ENCODE measurements around the gene POLR3K. TPM values are rescaled to one million over a fixed set of nuclear protein-coding genes. Genes with fewer than 3 reads are reported as not detected.

Gene POLR3K
- total RNA-seq, 1 donor from 2014 or later = 12.2 TPM

GRCh38 chr16:78444-79150, 25.2 kb upstream of the POLR3K start:
- Histone ChIP-seq H2AFZ (ENCODE audit: low read depth, low read length) (peak overlapping the region; percentile 38), H4K20me1 (ENCODE audit: insufficient read depth, low read length) (peaks cover 17% of the 10 kb centered on the region), H3K4me2 (ENCODE audit: low read length) (peak overlapping the region; percentile 98), H3K27me3 (ENCODE audit: insufficient read depth, low read length) (no peaks in the 10 kb centered on the region), H3K9me3 (ENCODE audit: insufficient read depth, low read depth, low read length) (no peaks in the 10 kb centered on the region), H3K79me2 (ENCODE audit: insufficient read depth, low read length) (peaks cover 13% of the 10 kb centered on the region), H3K27ac (ENCODE audit: low read depth, low read length) (peak overlapping the region; percentile 70), H3K36me3 (ENCODE audit: insufficient read depth, low read length) (peaks cover 2% of the 10 kb centered on the region), H3K9ac (ENCODE audit: low read length) (peak overlapping the region; percentile 89), H3K4me1 (ENCODE audit: insufficient read depth, low read length) (peaks cover 56% of the 10 kb centered on the region), H3K4me3 (ENCODE audit: insufficient read depth, low read depth, low read length) (peak overlapping the region; percentile 69)
- DNase-seq (ENCODE audit: low read depth) (peak; percentile 51), FAIRE-seq (no peak)
- Mint-ChIP-seq H3K27me3 (ENCODE audit: low read depth, unreplicated experiment) (no peaks in the 10 kb centered on the region), H3K36me3 (ENCODE audit: low read depth, unreplicated experiment) (peaks cover 6% of the 10 kb centered on the region), H3K4me1 (ENCODE audit: low read depth, unreplicated experiment) (peaks cover 35% of the 10 kb centered on the region), H3K4me3 (ENCODE audit: unreplicated experiment) (peak overlapping the region; percentile 93), H3K27ac (ENCODE audit: unreplicated experiment) (no peak overlapping the region), H3K9me3 (ENCODE audit: unreplicated experiment) (no peaks in the 10 kb centered on the region)
- TF ChIP-seq CTCF (IDR thresholded peaks at IDR 0.05; ENCODE audit: insufficient read depth, low read depth, low read length) (no peak), EZH2 (IDR thresholded peaks at IDR 0.05; ENCODE audit: insufficient read depth, low read length) (no peak)

- Mint-ChIP-seq H3K27ac (ENCODE audit: unreplicated experiment) (peak within 1 kb of the TSS; percentile 26), H3K27me3 (ENCODE audit: low read depth, unreplicated experiment) (no peaks in the 10 kb centered on the region), H3K36me3 (ENCODE audit: low read depth, unreplicated experiment) (peaks cover 5% of the 10 kb centered on the region), H3K9me3 (ENCODE audit: unreplicated experiment) (no peaks in the 10 kb centered on the region), H3K4me3 (ENCODE audit: unreplicated experiment) (peak within 1 kb of the TSS; percentile 93), H3K4me1 (ENCODE audit: low read depth, unreplicated experiment) (peaks cover 35% of the 10 kb centered on the region)
- peaks cover 52% of the 10 kb centered on the region for H3K4me1 ChIP-seq (ENCODE audit: insufficient read depth, low read length)
- peak within 1 kb of the TSS; percentile 69 for H3K4me3 ChIP-seq (ENCODE audit: insufficient read depth, low read depth, low read length)
- peak within 1 kb of the TSS; percentile 89 for H3K9ac ChIP-seq (ENCODE audit: low read length)
- H3K9me3 ChIP-seq (ENCODE audit: insufficient read depth, low read depth, low read length) = no peaks in the 10 kb centered on the region
- H2AFZ ChIP-seq (ENCODE audit: low read depth, low read length) = peak within 1 kb of the TSS; percentile 43
- H3K4me2 ChIP-seq (ENCODE audit: low read length) = peak within 1 kb of the TSS; percentile 98
- no peak for TF ChIP-seq EZH2 (IDR thresholded peaks at IDR 0.05; ENCODE audit: insufficient read depth, low read length)
- no peak for TF ChIP-seq CTCF (IDR thresholded peaks at IDR 0.05; ENCODE audit: insufficient read depth, low read depth, low read length)
- no peaks in the 10 kb centered on the region for H3K27me3 ChIP-seq (ENCODE audit: insufficient read depth, low read length)
- DNase-seq (ENCODE audit: low read depth) (peak; percentile 42), FAIRE-seq (no peak)
- peaks cover 17% of the 10 kb centered on the region for H4K20me1 ChIP-seq (ENCODE audit: insufficient read depth, low read length)
- H3K79me2 ChIP-seq (ENCODE audit: insufficient read depth, low read length) = peaks cover 13% of the 10 kb centered on the region
- H3K36me3 ChIP-seq (ENCODE audit: insufficient read depth, low read length) = peaks cover 2% of the 10 kb centered on the region
- peak within 1 kb of the TSS; percentile 70 for H3K27ac ChIP-seq (ENCODE audit: low read depth, low read length)
These were observed 24.5 kb upstream of the POLR3K start, which contains the start of gene MPG for GRCh38 chr16:77807-78443. MPG (plus strand) TSS chr16:78225; CDS start chr16:78310, 85 bp downstream.
